Right lobe of liver (tissue), 4 donors: ENCODE results near the gene TRPM3.

ENCODE experiments used
- CTCF ChIP-seq, 4 donors: fragments of 200-600 bp in 3 of 4; fragments of 450-650 bp in 1 of 4; IDR thresholded peaks; one replicate each; pipeline versions ENCODE4 v1.5.1 to v1.8.0; 2016 to 2022; ENCODE audit warnings: antibody characterized with exemption in 4 of 4, mild to moderate bottlenecking in 2 of 4
- POLR2A ChIP-seq: fragments of 450-650 bp; IDR thresholded peaks from one replicate; pipeline ENCODE4 v1.6.1; 2017; ENCODE audit warnings: antibody characterized with exemption, mild to moderate bottlenecking
- donor health status: DM: no; HTN: no; CAD: no.
- donor health status: DM: no; HTN: no; CAD: no.
- donor health status: DM: no; HTN: yes; CAD: no.

- TF ChIP-seq CTCF (IDR thresholded peaks at IDR 0.05) (no peak), POLR2A (no peak)
Measured at GRCh38 chr9:70962761-70963440, 158.5 kb downstream of the TRPM3 start.
